RPMI8226 (cell line): ENCODE measurements around the gene TANC1.

ENCODE experiments used
- DNase-seq: peaks from one replicate; pipeline ENCODE4 v3.0.0-alpha.2; 2015

Gene TANC1

GRCh38 chr2:158968396-158969161, at the start of gene TANC1:
TSS of gene TANC1 (plus strand) at chr2:158968640. CDS start at chr2:159065911, 97,271 bp downstream.
- DNase-seq = peak; percentile 75

- no peak for DNase-seq
These were observed 46.6 kb upstream of the TANC1 start for GRCh38 chr2:158921599-158922408.

- no peak for DNase-seq
These were observed 45.8 kb upstream of the TANC1 start for GRCh38 chr2:158922601-158923000.

- DNase-seq = no peak
These were observed 45.3 kb upstream of the TANC1 start for GRCh38 chr2:158923180-158923594.

- DNase-seq = no peak
These were observed 44.8 kb upstream of the TANC1 start for GRCh38 chr2:158923641-158924040.

- DNase-seq = peak; percentile 44
These were observed 41.9 kb upstream of the TANC1 start for GRCh38 chr2:158926478-158926948.

- no peak for DNase-seq
These were observed 39.9 kb upstream of the TANC1 start for GRCh38 chr2:158928515-158928914.

GRCh38 chr2:158928965-158929364, 39.5 kb upstream of the TANC1 start:
- DNase-seq = no peak

GRCh38 chr2:158931572-158931971, 36.9 kb upstream of the TANC1 start:
- no peak for DNase-seq

GRCh38 chr2:158932131-158932645, 36.3 kb upstream of the TANC1 start:
- no peak for DNase-seq

- DNase-seq = no peak
These were observed 34.3 kb upstream of the TANC1 start for GRCh38 chr2:158934170-158934569.

GRCh38 chr2:158935617-158936016, 32.8 kb upstream of the TANC1 start:
- no peak for DNase-seq

- DNase-seq = no peak
These were observed 31.5 kb upstream of the TANC1 start for GRCh38 chr2:158936978-158937377.

GRCh38 chr2:158940356-158940755, 28.1 kb upstream of the TANC1 start:
- DNase-seq = no peak

- no peak for DNase-seq
These were observed 24.5 kb upstream of the TANC1 start for GRCh38 chr2:158943973-158944372.

GRCh38 chr2:158948964-158949699, 19.3 kb upstream of the TANC1 start:
- no peak for DNase-seq

GRCh38 chr2:158953454-158953853, 15.0 kb upstream of the TANC1 start:
- no peak for DNase-seq

- DNase-seq = peak; percentile 89
These were observed 14.3 kb upstream of the TANC1 start for GRCh38 chr2:158953926-158954763.

- DNase-seq = no peak
These were observed 12.5 kb upstream of the TANC1 start for GRCh38 chr2:158955842-158956365.

GRCh38 chr2:158958365-158958764, 10.1 kb upstream of the TANC1 start:
- DNase-seq = no peak

GRCh38 chr2:158960193-158960592, 8.2 kb upstream of the TANC1 start:
- DNase-seq = no peak

GRCh38 chr2:158962074-158962473, 6.4 kb upstream of the TANC1 start:
- no peak for DNase-seq
